WTC11 (cell line): ENCODE measurements around the gene SRC. TPM values are rescaled to one million over a fixed set of nuclear protein-coding genes. Genes with fewer than 3 reads are reported as not detected.

Experiments used
- ATAC-seq: fragments of 200-7000 bp; cut with Tn5 transposase; 2 replicates; pipeline ENCODE4 v1.10.0; 2021; ENCODE audit warnings: mild to moderate bottlenecking, moderate library complexity
- CTCF ChIA-PET: fragments of 300-600 bp; sonication (Branson Sonifier 250); formaldehyde crosslinking; loops from one replicate; lab custom pipeline; 2021; ENCODE audit warnings: antibody characterized with exemption; lab: Charles Lee
- POLR2A ChIA-PET: fragments of 350-600 bp; sonication (Branson Sonifier 250); formaldehyde crosslinking; loops from one replicate; lab custom pipeline; 2021; ENCODE audit warnings: antibody characterized with exemption; lab: Charles Lee
- DNase-seq: peaks from one replicate; pipeline ENCODE4 v3.0.0; 2021; ENCODE audit warnings: low spot score
- H3K27ac Mint-ChIP-seq: 2 replicates; pipeline ENCODE4 v1.8.0; 2021; ENCODE audit warnings: mixed read lengths
- H3K27me3 Mint-ChIP-seq: 2 replicates; pipeline ENCODE4 v1.8.0; 2021; ENCODE audit warnings: low read depth, mild to moderate bottlenecking, moderate library complexity, mixed read lengths
- H3K36me3 Mint-ChIP-seq: 2 replicates; pipeline ENCODE4 v1.8.0; 2021; ENCODE audit warnings: mixed read lengths
- H3K4me1 Mint-ChIP-seq: 2 replicates; pipeline ENCODE4 v1.8.0; 2022; ENCODE audit warnings: mixed read lengths
- H3K4me3 Mint-ChIP-seq: 2 replicates; pipeline ENCODE4 v1.8.0; 2021; ENCODE audit warnings: mild to moderate bottlenecking, moderate library complexity, mixed read lengths
- H3K9me3 Mint-ChIP-seq: 2 replicates; pipeline ENCODE4 v1.8.0; 2021; ENCODE audit warnings: mixed read lengths
- CREB1 ChIP-seq: sonication (generic); formaldehyde crosslinking; IDR thresholded peaks from 2 replicates; pipeline ENCODE4 v1.8.0; 2023; ENCODE audit warnings: mild to moderate bottlenecking, missing genetic modification reagents
- ELF4 ChIP-seq: sonication (generic); formaldehyde crosslinking; IDR thresholded peaks from 2 replicates; pipeline ENCODE4 v1.8.1; 2022; ENCODE audit warnings: low read depth, mild to moderate bottlenecking, moderate library complexity, missing genetic modification reagents
- EMX1 ChIP-seq: fragments of 250-450 bp; sonication (Bioruptor Pico); IDR thresholded peaks from 2 replicates; pipeline ENCODE4 v1.8.0; 2021; ENCODE audit warnings: mild to moderate bottlenecking
- ESRRA ChIP-seq: sonication (generic); formaldehyde crosslinking; IDR thresholded peaks from 2 replicates; pipeline ENCODE4 v1.8.1; 2022; ENCODE audit warnings: mild to moderate bottlenecking, missing genetic modification reagents, borderline replicate concordance
- HMGA2 ChIP-seq: fragments of 250-450 bp; sonication (Bioruptor Pico); IDR thresholded peaks from 2 replicates; pipeline ENCODE4 v1.4.0; 2021; ENCODE audit warnings: mild to moderate bottlenecking, moderate library complexity
- JAZF1 ChIP-seq: fragments of 250-450 bp; sonication (Bioruptor Pico); IDR thresholded peaks from 2 replicates; pipeline ENCODE4 v1.9.0; 2021; ENCODE audit warnings: moderate library complexity, mild to moderate bottlenecking, inconsistent platforms
- JUN ChIP-seq: sonication (generic); formaldehyde crosslinking; IDR thresholded peaks from 2 replicates; pipeline ENCODE4 v1.8.0; 2023; ENCODE audit warnings: mild to moderate bottlenecking, missing genetic modification reagents
- NFATC4 ChIP-seq: fragments of 250-450 bp; sonication (Bioruptor Pico); IDR thresholded peaks from 2 replicates; pipeline ENCODE4 v1.9.0; 2021; ENCODE audit warnings: mild to moderate bottlenecking
- NR1H2 ChIP-seq: sonication (generic); formaldehyde crosslinking; IDR thresholded peaks from 2 replicates; pipeline ENCODE4 v1.9.0; 2021; ENCODE audit warnings: mild to moderate bottlenecking, moderate library complexity, missing genetic modification reagents
- PRRX2 ChIP-seq: fragments of 250-450 bp; sonication (Bioruptor Pico); IDR thresholded peaks from 2 replicates; pipeline ENCODE4 v1.8.0; 2021; ENCODE audit warnings: mild to moderate bottlenecking
- SP1 ChIP-seq: sonication (generic); formaldehyde crosslinking; conservative IDR thresholded peaks from 2 replicates; pipeline ENCODE4 v1.8.1; 2022; ENCODE audit warnings: missing genetic modification reagents
- TCF7 ChIP-seq: sonication (generic); formaldehyde crosslinking; IDR thresholded peaks from 2 replicates; pipeline ENCODE4 v1.8.0; 2022; ENCODE audit warnings: mild to moderate bottlenecking, low read depth, missing genetic modification reagents, moderate library complexity
- ZNF121 ChIP-seq: sonication (generic); formaldehyde crosslinking; IDR thresholded peaks from 2 replicates; pipeline ENCODE4 v1.8.0; 2023; ENCODE audit warnings: missing genetic modification reagents
- ZNF232 ChIP-seq: sonication (generic); formaldehyde crosslinking; IDR thresholded peaks from 2 replicates; pipeline ENCODE4 v1.8.0; 2022; ENCODE audit warnings: mild to moderate bottlenecking, missing genetic modification reagents
- ZNF263 ChIP-seq: sonication (generic); formaldehyde crosslinking; IDR thresholded peaks from 2 replicates; pipeline ENCODE4 v1.8.1; 2022; ENCODE audit warnings: low read depth, mild to moderate bottlenecking, moderate library complexity, missing genetic modification reagents
- ZNF317 ChIP-seq: sonication (generic); formaldehyde crosslinking; IDR thresholded peaks from 2 replicates; pipeline ENCODE4 v1.8.1; 2023; ENCODE audit warnings: low read depth, mild to moderate bottlenecking, moderate library complexity, missing genetic modification reagents, borderline replicate concordance
- total RNA-seq: library from RNA; stranded (reverse); gene quantifications from 3 replicates; pipeline ENCODE4 v1.2.3, GENCODE V29; 2021
- TF ChIP-seq, protein P1 (sequence below): sonication (generic); formaldehyde crosslinking; IDR thresholded peaks from 2 replicates; pipeline ENCODE4 v1.8.1; 2022; ENCODE audit warnings: low read depth, missing genetic modification reagents, borderline replicate concordance
- TF ChIP-seq, protein P2 (sequence below): fragments of 250-450 bp; sonication (Bioruptor Pico); conservative IDR thresholded peaks from 2 replicates; pipeline ENCODE4 v1.9.0; 2021; ENCODE audit warnings: mild to moderate bottlenecking
- TF ChIP-seq, protein P3 (sequence below): sonication (generic); formaldehyde crosslinking; IDR thresholded peaks from 2 replicates; pipeline ENCODE4 v1.8.1; 2023; ENCODE audit warnings: mild to moderate bottlenecking, missing genetic modification reagents, moderate library complexity
- TF ChIP-seq, protein P4 (sequence below): sonication (generic); formaldehyde crosslinking; IDR thresholded peaks from 2 replicates; pipeline ENCODE4 v1.8.1; 2023; ENCODE audit warnings: mild to moderate bottlenecking, missing genetic modification reagents
- TF ChIP-seq, protein P5 (sequence below): fragments of 250-450 bp; sonication (Bioruptor Pico); IDR thresholded peaks from 2 replicates; pipeline ENCODE4 v1.9.0; 2021; ENCODE audit warnings: moderate library complexity, mild to moderate bottlenecking, inconsistent platforms, borderline replicate concordance
- TF ChIP-seq, protein P6 (sequence below): sonication (generic); formaldehyde crosslinking; IDR thresholded peaks from 2 replicates; pipeline ENCODE4 v1.8.0; 2022; ENCODE audit warnings: mild to moderate bottlenecking, missing genetic modification reagents
- TF ChIP-seq, protein P7 (sequence below): sonication (generic); formaldehyde crosslinking; IDR thresholded peaks from 2 replicates; pipeline ENCODE4 v1.8.0; 2023; ENCODE audit warnings: missing genetic modification reagents, mild to moderate bottlenecking, borderline replicate concordance

The SRC gene
- total RNA-seq, 1 experiment from 2014 or later: 33.3 TPM

DNA sequence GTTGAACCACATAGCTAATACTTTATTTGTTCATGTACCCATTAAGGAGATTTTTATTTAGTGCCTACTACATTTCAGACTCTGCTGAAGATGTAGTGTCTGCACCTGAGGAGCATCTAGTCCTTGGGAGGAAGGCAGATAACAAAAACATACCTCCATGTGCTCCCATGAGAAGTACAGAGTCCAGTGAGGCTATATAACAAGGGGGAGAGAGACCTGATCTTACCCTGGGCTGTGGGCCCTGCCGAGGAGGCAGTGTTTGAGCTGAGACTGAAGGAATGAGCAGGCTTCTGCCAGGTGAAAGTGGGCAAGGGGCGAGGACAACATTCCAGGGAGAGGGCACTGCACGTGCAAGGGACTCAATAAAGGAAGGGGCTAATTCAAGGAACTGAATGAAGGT lies 44.4 kb upstream of the SRC start (continued):
- TF ChIP-seq, protein P1, sequence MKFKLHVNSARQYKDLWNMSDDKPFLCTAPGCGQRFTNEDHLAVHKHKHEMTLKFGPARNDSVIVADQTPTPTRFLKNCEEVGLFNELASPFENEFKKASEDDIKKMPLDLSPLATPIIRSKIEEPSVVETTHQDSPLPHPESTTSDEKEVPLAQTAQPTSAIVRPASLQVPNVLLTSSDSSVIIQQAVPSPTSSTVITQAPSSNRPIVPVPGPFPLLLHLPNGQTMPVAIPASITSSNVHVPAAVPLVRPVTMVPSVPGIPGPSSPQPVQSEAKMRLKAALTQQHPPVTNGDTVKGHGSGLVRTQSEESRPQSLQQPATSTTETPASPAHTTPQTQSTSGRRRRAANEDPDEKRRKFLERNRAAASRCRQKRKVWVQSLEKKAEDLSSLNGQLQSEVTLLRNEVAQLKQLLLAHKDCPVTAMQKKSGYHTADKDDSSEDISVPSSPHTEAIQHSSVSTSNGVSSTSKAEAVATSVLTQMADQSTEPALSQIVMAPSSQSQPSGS (CRISPR knock-in tag): no peak
- TF ChIP-seq PRRX2 (no peak), JUN (CRISPR knock-in tag) (no peak), CREB1 (CRISPR knock-in tag) (no peak)
- TF ChIP-seq, all 79 proteins: peak for 0

DNA sequence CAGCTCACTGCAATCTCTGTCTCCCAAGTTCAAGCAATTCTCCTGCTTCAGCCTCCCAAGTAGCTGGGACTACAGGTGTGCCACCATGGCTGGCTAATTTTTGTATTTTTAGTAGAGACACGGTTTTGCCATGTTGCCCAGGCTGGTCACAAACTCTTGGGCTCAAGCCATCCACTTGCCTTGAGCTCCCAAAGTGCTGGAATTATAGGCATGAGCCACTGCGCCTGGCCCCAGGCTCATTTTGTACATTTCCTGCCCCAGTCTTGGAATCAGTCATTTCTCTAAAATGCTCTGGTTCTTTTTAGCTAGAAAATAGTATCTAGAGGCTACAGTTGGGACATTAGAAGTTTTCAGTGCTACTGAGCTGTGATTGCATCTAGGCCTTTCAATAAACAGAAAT lies 43.0 kb upstream of the SRC start:
- H3K36me3 Mint-ChIP-seq: peaks cover 29% of the 10 kb centered on the region
- DNase-seq: no peak

DNA sequence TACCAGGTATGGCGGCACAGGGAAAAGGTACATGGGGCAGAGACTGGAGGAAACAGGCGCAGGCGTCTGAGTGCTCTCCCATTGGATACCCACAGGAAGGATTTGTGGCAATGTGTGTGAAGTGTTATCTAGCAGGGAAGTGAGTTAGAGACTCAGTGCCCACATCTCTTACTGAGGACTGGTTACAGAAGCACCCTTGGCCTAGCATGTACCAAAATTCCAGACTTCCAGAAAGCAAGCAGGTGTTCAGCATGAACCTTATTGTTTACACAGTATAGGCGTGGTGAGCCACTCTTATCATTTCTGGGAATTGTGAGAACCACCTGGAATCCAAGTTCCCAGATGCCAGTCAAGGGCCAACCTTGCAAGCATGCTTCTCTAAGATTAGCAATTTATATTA lies 42.3 kb upstream of the SRC start:
- no peaks in the 10 kb centered on the region for H3K27me3 Mint-ChIP-seq
- peaks cover 7% of the 10 kb centered on the region; the same call in 1 of the 2 replicates for H3K4me1 Mint-ChIP-seq
- CTCF ChIA-PET: no interaction called here
- H3K27ac Mint-ChIP-seq: no peak overlapping the region
- H3K9me3 Mint-ChIP-seq: no peaks in the 10 kb centered on the region
- no peak overlapping the region for H3K4me3 Mint-ChIP-seq
- DNase-seq: no peak
- ATAC-seq: no peak
- POLR2A ChIA-PET: no interaction called here
- H3K36me3 Mint-ChIP-seq: peaks cover 30% of the 10 kb centered on the region
- no peak for TF ChIP-seq ZNF232 (CRISPR knock-in tag)
- no peak for TF ChIP-seq ZNF121 (CRISPR knock-in tag)
- no peak for TF ChIP-seq ZNF317 (CRISPR knock-in tag)
- TF ChIP-seq, protein P2, sequence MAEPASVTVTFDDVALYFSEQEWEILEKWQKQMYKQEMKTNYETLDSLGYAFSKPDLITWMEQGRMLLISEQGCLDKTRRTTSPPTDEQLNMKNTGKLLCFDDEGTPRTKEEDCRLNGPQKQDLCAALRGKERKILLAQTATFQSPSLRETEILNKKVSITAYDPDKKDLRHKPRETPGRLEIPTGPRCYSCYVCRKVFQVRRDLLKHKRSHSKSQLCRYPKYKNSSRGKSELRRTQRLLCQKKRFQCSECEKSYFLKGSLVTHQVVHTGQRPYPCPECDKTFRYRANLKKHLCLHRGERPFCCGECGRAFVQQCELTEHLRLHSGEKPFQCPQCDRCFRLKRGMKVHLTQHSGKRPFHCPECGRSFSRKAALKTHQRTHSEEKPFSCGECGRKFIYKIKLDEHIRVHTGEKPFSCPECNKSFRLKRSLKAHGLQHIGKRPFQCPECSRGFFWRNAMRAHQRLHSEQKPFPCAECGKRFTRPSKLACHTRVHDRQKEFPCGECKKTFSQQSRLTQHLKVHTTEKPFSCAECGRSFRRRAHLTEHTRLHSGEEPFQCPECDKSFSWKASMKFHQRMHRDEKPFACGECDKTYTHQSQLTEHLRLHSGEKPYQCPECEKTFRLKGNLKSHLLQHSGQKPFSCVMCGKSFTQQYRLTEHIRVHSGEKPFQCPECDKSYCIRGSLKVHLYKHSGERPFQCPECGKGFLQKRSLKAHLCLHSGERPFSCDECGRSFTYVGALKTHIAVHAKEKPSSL (CRISPR knock-in tag): no peak
- TF ChIP-seq ZNF263 (CRISPR knock-in tag): no peak
- TF ChIP-seq, protein P3, sequence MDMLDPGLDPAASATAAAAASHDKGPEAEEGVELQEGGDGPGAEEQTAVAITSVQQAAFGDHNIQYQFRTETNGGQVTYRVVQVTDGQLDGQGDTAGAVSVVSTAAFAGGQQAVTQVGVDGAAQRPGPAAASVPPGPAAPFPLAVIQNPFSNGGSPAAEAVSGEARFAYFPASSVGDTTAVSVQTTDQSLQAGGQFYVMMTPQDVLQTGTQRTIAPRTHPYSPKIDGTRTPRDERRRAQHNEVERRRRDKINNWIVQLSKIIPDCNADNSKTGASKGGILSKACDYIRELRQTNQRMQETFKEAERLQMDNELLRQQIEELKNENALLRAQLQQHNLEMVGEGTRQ (CRISPR knock-in tag): no peak
- TF ChIP-seq, protein P4, sequence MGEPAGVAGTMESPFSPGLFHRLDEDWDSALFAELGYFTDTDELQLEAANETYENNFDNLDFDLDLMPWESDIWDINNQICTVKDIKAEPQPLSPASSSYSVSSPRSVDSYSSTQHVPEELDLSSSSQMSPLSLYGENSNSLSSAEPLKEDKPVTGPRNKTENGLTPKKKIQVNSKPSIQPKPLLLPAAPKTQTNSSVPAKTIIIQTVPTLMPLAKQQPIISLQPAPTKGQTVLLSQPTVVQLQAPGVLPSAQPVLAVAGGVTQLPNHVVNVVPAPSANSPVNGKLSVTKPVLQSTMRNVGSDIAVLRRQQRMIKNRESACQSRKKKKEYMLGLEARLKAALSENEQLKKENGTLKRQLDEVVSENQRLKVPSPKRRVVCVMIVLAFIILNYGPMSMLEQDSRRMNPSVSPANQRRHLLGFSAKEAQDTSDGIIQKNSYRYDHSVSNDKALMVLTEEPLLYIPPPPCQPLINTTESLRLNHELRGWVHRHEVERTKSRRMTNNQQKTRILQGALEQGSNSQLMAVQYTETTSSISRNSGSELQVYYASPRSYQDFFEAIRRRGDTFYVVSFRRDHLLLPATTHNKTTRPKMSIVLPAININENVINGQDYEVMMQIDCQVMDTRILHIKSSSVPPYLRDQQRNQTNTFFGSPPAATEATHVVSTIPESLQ: no peak
- TF ChIP-seq, protein P5, sequence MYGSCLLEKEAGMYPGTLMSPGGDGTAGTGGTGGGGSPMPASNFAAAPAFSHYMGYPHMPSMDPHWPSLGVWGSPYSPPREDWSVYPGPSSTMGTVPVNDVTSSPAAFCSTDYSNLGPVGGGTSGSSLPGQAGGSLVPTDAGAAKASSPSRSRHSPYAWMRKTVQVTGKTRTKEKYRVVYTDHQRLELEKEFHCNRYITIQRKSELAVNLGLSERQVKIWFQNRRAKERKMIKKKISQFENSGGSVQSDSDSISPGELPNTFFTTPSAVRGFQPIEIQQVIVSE (CRISPR knock-in tag): no peak
- no peak for TF ChIP-seq HMGA2 (CRISPR knock-in tag)
- TF ChIP-seq NFATC4 (CRISPR knock-in tag): no peak

More for the DNA sequence above, 43.0 kb upstream of the SRC start:
- no peak for ATAC-seq
- Mint-ChIP-seq H3K4me1 (peaks cover 7% of the 10 kb centered on the region; the same call in 1 of the 2 replicates), H3K4me3 (no peak overlapping the region)
- TF ChIP-seq ELF4 (CRISPR knock-in tag) (no peak), SP1 (CRISPR knock-in tag) (no peak), NFATC4 (CRISPR knock-in tag) (no peak), ESRRA (no peak), ZNF232 (CRISPR knock-in tag) (no peak), JAZF1 (CRISPR knock-in tag) (no peak), ZNF317 (CRISPR knock-in tag) (no peak), NR1H2 (CRISPR knock-in tag) (no peak), EMX1 (no peak), TCF7 (no peak), JUN (CRISPR knock-in tag) (no peak)
- TF ChIP-seq, protein P6, sequence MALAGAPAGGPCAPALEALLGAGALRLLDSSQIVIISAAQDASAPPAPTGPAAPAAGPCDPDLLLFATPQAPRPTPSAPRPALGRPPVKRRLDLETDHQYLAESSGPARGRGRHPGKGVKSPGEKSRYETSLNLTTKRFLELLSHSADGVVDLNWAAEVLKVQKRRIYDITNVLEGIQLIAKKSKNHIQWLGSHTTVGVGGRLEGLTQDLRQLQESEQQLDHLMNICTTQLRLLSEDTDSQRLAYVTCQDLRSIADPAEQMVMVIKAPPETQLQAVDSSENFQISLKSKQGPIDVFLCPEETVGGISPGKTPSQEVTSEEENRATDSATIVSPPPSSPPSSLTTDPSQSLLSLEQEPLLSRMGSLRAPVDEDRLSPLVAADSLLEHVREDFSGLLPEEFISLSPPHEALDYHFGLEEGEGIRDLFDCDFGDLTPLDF: no peak
- TF ChIP-seq, protein P7, sequence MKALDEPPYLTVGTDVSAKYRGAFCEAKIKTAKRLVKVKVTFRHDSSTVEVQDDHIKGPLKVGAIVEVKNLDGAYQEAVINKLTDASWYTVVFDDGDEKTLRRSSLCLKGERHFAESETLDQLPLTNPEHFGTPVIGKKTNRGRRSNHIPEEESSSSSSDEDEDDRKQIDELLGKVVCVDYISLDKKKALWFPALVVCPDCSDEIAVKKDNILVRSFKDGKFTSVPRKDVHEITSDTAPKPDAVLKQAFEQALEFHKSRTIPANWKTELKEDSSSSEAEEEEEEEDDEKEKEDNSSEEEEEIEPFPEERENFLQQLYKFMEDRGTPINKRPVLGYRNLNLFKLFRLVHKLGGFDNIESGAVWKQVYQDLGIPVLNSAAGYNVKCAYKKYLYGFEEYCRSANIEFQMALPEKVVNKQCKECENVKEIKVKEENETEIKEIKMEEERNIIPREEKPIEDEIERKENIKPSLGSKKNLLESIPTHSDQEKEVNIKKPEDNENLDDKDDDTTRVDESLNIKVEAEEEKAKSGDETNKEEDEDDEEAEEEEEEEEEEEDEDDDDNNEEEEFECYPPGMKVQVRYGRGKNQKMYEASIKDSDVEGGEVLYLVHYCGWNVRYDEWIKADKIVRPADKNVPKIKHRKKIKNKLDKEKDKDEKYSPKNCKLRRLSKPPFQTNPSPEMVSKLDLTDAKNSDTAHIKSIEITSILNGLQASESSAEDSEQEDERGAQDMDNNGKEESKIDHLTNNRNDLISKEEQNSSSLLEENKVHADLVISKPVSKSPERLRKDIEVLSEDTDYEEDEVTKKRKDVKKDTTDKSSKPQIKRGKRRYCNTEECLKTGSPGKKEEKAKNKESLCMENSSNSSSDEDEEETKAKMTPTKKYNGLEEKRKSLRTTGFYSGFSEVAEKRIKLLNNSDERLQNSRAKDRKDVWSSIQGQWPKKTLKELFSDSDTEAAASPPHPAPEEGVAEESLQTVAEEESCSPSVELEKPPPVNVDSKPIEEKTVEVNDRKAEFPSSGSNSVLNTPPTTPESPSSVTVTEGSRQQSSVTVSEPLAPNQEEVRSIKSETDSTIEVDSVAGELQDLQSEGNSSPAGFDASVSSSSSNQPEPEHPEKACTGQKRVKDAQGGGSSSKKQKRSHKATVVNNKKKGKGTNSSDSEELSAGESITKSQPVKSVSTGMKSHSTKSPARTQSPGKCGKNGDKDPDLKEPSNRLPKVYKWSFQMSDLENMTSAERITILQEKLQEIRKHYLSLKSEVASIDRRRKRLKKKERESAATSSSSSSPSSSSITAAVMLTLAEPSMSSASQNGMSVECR: no peak
- TF ChIP-seq, all 79 proteins: peak for 0
- H3K9me3 Mint-ChIP-seq: no peaks in the 10 kb centered on the region
- H3K27ac Mint-ChIP-seq: no peak overlapping the region
- CTCF ChIA-PET: no interaction called here
- H3K27me3 Mint-ChIP-seq: no peaks in the 10 kb centered on the region
- POLR2A ChIA-PET: no interaction called here
